Neural progenitor cell (in vitro differentiated cells): ENCODE results near the gene GALNT17. TPM values are rescaled to one million over a fixed set of nuclear protein-coding genes. Genes with fewer than 3 reads are reported as not detected.

Experiments used
- DNase-seq: peaks from one replicate; pipeline ENCODE4 v3.0.0-alpha.2; 2016; ENCODE audit warnings: low spot score
- H2AFZ ChIP-seq: fragments of 200-600 bp; sonication (generic); replicated peaks from 2 replicates; pipeline ENCODE4 v1.6.1; 2016; ENCODE audit warnings: antibody characterized with exemption
- H3F3A ChIP-seq: fragments of 200-600 bp; sonication (generic); 2 replicates; pipeline ENCODE4 v1.6.1; 2016; ENCODE audit warnings: antibody characterized with exemption, low read depth
- H3K27ac ChIP-seq: fragments of 200-600 bp; sonication (generic); 2 replicates; pipeline ENCODE4 v1.5.1; 2016; ENCODE audit warnings: mild to moderate bottlenecking
- H3K27me3 ChIP-seq: fragments of 200-600 bp; sonication (generic); 2 replicates; pipeline ENCODE4 v1.6.1; 2016; ENCODE audit warnings: mild to moderate bottlenecking, moderate library complexity
- H3K36me3 ChIP-seq: fragments of 200-600 bp; sonication (generic); 2 replicates; pipeline ENCODE4 v1.5.1; 2016
- H3K4me1 ChIP-seq: fragments of 200-600 bp; sonication (generic); 2 replicates; pipeline ENCODE4 v1.6.1; 2016; ENCODE audit warnings: mixed run types
- H3K4me2 ChIP-seq: fragments of 200-600 bp; sonication (generic); 2 replicates; pipeline ENCODE4 v1.6.1; 2016
- H3K4me3 ChIP-seq: fragments of 200-600 bp; sonication (generic); 2 replicates; pipeline ENCODE4 v1.5.1; 2016
- H3K79me2 ChIP-seq: fragments of 200-600 bp; sonication (generic); 2 replicates; pipeline ENCODE4 v1.6.1; 2016; ENCODE audit warnings: low read depth
- H3K9ac ChIP-seq: fragments of 200-600 bp; sonication (generic); 2 replicates; pipeline ENCODE4 v1.6.1; 2016
- H3K9me3 ChIP-seq: fragments of 200-600 bp; sonication (generic); 2 replicates; pipeline ENCODE4 v1.5.1; 2016; ENCODE audit warnings: low read depth
- H4K20me1 ChIP-seq: fragments of 200-600 bp; sonication (generic); 2 replicates; pipeline ENCODE4 v1.6.1; 2016; ENCODE audit warnings: low read depth
- H3K27ac Mint-ChIP-seq: 3 replicates; pipeline ENCODE4 v1.8.0; 2021; ENCODE audit warnings: mixed read lengths
- H3K27me3 Mint-ChIP-seq: 2 replicates; pipeline ENCODE4 v1.8.0; 2022; ENCODE audit warnings: low read depth, mild to moderate bottlenecking, inconsistent platforms, moderate library complexity, mixed read lengths; ENCODE audit not compliant: insufficient read depth
- H3K36me3 Mint-ChIP-seq: 3 replicates; pipeline ENCODE4 v1.8.0; 2021; ENCODE audit warnings: mixed read lengths
- H3K4me1 Mint-ChIP-seq: 3 replicates; pipeline ENCODE4 v1.8.0; 2021; ENCODE audit warnings: mixed read lengths
- H3K4me3 Mint-ChIP-seq: 3 replicates; pipeline ENCODE4 v1.8.0; 2021; ENCODE audit warnings: mild to moderate bottlenecking, moderate library complexity, mixed read lengths
- H3K9me3 Mint-ChIP-seq: 3 replicates; pipeline ENCODE4 v1.8.0; 2020; ENCODE audit warnings: mixed read lengths
- CTCF ChIP-seq: fragments of 200-600 bp; sonication (generic); IDR thresholded peaks from 2 replicates; pipeline ENCODE4 v1.5.1; 2017; ENCODE audit warnings: antibody characterized with exemption, mild to moderate bottlenecking
- EZH2 ChIP-seq: fragments of 200-600 bp; sonication (generic); IDR thresholded peaks from 2 replicates; pipeline ENCODE4 v1.6.1; 2017; ENCODE audit warnings: antibody characterized with exemption, mild to moderate bottlenecking, moderate library complexity
- EZH2phosphoT487 ChIP-seq: fragments of 200-600 bp; sonication (generic); IDR thresholded peaks from 2 replicates; pipeline ENCODE4 v1.6.1; 2017; ENCODE audit warnings: antibody characterized with exemption
- total RNA-seq: library from RNA; depleted of rRNA; stranded (reverse); fragments of >200 nt; gene quantifications from 2 replicates; pipeline ENCODE4 v1.2.3, GENCODE V29; 2015; ENCODE audit warnings: low replicate concordance

The GALNT17 gene
- total RNA-seq, 1 donor from 2014 or later, result 17.1 TPM

GRCh38 chr7:71604818-71605414 is 473.0 kb downstream of the GALNT17 start:
- H3K27me3 ChIP-seq, result no peaks in the 10 kb centered on the region
- no peak overlapping the region for H2AFZ ChIP-seq
- no peaks in the 10 kb centered on the region for H3F3A ChIP-seq
- peaks cover 4% of the 10 kb centered on the region for H3K27me3 Mint-ChIP-seq
- no peaks in the 10 kb centered on the region for H3K36me3 ChIP-seq
- H3K4me3 Mint-ChIP-seq, result no peak overlapping the region
- H3K9me3 ChIP-seq, result no peaks in the 10 kb centered on the region
- no peaks in the 10 kb centered on the region for H3K9me3 Mint-ChIP-seq
- H3K9ac ChIP-seq, result no peak overlapping the region
- no peaks in the 10 kb centered on the region for H3K4me1 ChIP-seq
- H3K4me2 ChIP-seq, result no peak overlapping the region
- TF ChIP-seq CTCF (no peak), EZH2phosphoT487 (no peak), EZH2 (no peak)
- DNase-seq, result no peak
- no peak overlapping the region for H3K27ac Mint-ChIP-seq
- H3K4me3 ChIP-seq, result no peak overlapping the region
- H3K36me3 Mint-ChIP-seq, result no peaks in the 10 kb centered on the region
- peaks cover 14% of the 10 kb centered on the region for H3K4me1 Mint-ChIP-seq
- no peak overlapping the region for H3K27ac ChIP-seq
- no peaks in the 10 kb centered on the region for H3K79me2 ChIP-seq
- no peaks in the 10 kb centered on the region for H4K20me1 ChIP-seq

GRCh38 chr7:71611986-71612385 is 480.0 kb downstream of the GALNT17 start:
- no peaks in the 10 kb centered on the region for H3K79me2 ChIP-seq
- no peaks in the 10 kb centered on the region for H3K9me3 Mint-ChIP-seq
- no peaks in the 10 kb centered on the region for H3K27me3 Mint-ChIP-seq
- H3K9me3 ChIP-seq, result no peaks in the 10 kb centered on the region
- no peaks in the 10 kb centered on the region for H3K36me3 Mint-ChIP-seq
- no peaks in the 10 kb centered on the region for H4K20me1 ChIP-seq
- no peak overlapping the region for H3K4me2 ChIP-seq
- H3K4me1 ChIP-seq, result peaks cover 42% of the 10 kb centered on the region
- no peak overlapping the region for H2AFZ ChIP-seq
- H3K27ac ChIP-seq, result no peak overlapping the region
- TF ChIP-seq CTCF, result no peak
- no peak overlapping the region for H3K4me3 Mint-ChIP-seq
- no peaks in the 10 kb centered on the region for H3K27me3 ChIP-seq
- H3K36me3 ChIP-seq, result no peaks in the 10 kb centered on the region
- peaks cover 46% of the 10 kb centered on the region for H3K4me1 Mint-ChIP-seq
- peaks cover 43% of the 10 kb centered on the region for H3F3A ChIP-seq
- no peak overlapping the region for H3K4me3 ChIP-seq
- peak overlapping the region; percentile 38 for H3K27ac Mint-ChIP-seq
- H3K9ac ChIP-seq, result no peak overlapping the region
- DNase-seq, result no peak

- Histone ChIP-seq H2AFZ (no peak overlapping the region), H3K27ac (peak overlapping the region; percentile 82), H3F3A (peaks cover 49% of the 10 kb centered on the region), H3K27me3 (no peaks in the 10 kb centered on the region), H4K20me1 (no peaks in the 10 kb centered on the region), H3K9me3 (no peaks in the 10 kb centered on the region), H3K4me1 (peaks cover 44% of the 10 kb centered on the region), H3K79me2 (no peaks in the 10 kb centered on the region), H3K9ac (no peak overlapping the region), H3K4me2 (peak overlapping the region; percentile 63), H3K36me3 (no peaks in the 10 kb centered on the region), H3K4me3 (no peak overlapping the region)
- H3K9me3 Mint-ChIP-seq, result no peaks in the 10 kb centered on the region
- no peaks in the 10 kb centered on the region for H3K36me3 Mint-ChIP-seq
- no peak overlapping the region for H3K4me3 Mint-ChIP-seq
- peaks cover 46% of the 10 kb centered on the region for H3K4me1 Mint-ChIP-seq
- DNase-seq, result peak; percentile 50
- TF ChIP-seq EZH2, result no peak
- H3K27ac Mint-ChIP-seq, result peak overlapping the region; percentile 65
- H3K27me3 Mint-ChIP-seq, result no peaks in the 10 kb centered on the region
Observed at GRCh38 chr7:71612911-71613310, 481.0 kb downstream of the GALNT17 start.

- Histone ChIP-seq H3K9ac (no peak overlapping the region), H4K20me1 (no peaks in the 10 kb centered on the region), H3F3A (peaks cover 53% of the 10 kb centered on the region), H2AFZ (no peak overlapping the region), H3K4me1 (peaks cover 48% of the 10 kb centered on the region), H3K4me3 (peak overlapping the region; percentile 1), H3K4me2 (peak overlapping the region; percentile 63), H3K36me3 (no peaks in the 10 kb centered on the region), H3K9me3 (no peaks in the 10 kb centered on the region), H3K79me2 (no peaks in the 10 kb centered on the region), H3K27ac (peak overlapping the region; percentile 82), H3K27me3 (no peaks in the 10 kb centered on the region)
- H3K4me3 Mint-ChIP-seq, result no peak overlapping the region
- H3K36me3 Mint-ChIP-seq, result no peaks in the 10 kb centered on the region
- H3K4me1 Mint-ChIP-seq, result peaks cover 46% of the 10 kb centered on the region
- no peak for TF ChIP-seq EZH2phosphoT487
- TF ChIP-seq EZH2, result no peak
- TF ChIP-seq CTCF, result no peak
- peak; percentile 87 for DNase-seq
- H3K27ac Mint-ChIP-seq, result peak overlapping the region; percentile 65
- H3K9me3 Mint-ChIP-seq, result no peaks in the 10 kb centered on the region
- H3K27me3 Mint-ChIP-seq, result no peaks in the 10 kb centered on the region
Observed at GRCh38 chr7:71613313-71613712, 481.4 kb downstream of the GALNT17 start.
